ENCODE measurements around the gene TMEM204. TPM values are rescaled to one million over a fixed set of nuclear protein-coding genes. Genes with fewer than 3 reads are reported as not detected.

The TMEM204 gene
- total and polyA plus RNA-seq, 10 of the 15 experiments (the other 5 are each of a cell fraction or from before 2014, with no cell fraction given), result 0.05 to 0.30 (median 0.18) TPM; not detected in 7

DNA sequence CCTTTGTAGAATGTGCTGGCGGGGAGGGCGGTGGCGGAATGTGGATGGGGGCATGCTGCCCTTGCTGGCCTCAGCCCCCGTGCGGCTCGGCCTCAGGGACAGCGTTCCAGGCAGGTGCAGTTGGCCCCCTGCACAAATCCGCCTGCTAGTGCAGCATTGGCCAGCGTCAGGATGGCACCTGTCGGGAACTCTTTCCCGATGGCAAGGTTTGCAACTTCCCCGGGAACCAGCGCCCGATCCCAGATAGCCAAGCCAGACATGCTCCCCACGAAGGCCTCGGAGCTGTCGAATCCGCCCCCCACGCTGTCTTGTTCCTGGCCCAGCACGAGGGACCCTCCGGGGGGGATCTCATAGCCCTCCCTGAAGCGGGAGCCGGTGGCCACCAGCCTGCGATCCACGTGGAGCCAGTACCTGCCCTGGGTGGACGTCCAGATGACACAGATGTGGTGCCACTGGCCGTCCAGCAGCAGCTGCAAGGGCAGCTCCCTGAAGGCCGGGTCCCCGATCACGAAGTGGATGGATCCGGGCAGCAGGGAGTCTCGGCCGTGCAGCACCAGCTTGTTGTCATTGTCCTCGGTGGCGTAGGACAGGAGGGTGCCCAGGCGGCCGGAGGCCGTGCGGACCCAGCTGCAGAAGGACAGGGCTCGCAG, 47.5 kb upstream of the TMEM204 start:
- no peak overlapping the region for H2AFZ ChIP-seq (ENCODE audit: control insufficient read depth, low read depth, low read length)
- H3K9ac ChIP-seq (ENCODE audit: control insufficient read depth, insufficient read depth, low read length), result no peak overlapping the region
- H3K4me1 ChIP-seq (ENCODE audit: control insufficient read depth, insufficient read depth, low read length), result peaks cover 5% of the 10 kb centered on the region
- ATAC-seq (no peak), DNase-seq (ENCODE audit: low read depth, low spot score) (no peak), FAIRE-seq (no peak)
- no peaks in the 10 kb centered on the region; a peak in 1 of 4 replicates for H3K27me3 ChIP-seq (replicated peaks in 1 of 2; ENCODE audit: control insufficient read depth in 2 of 2, insufficient read depth in 2 of 2, low read length in 1 of 2)
- H3K79me2 ChIP-seq (ENCODE audit: control insufficient read depth, insufficient read depth, low read length), result no peaks in the 10 kb centered on the region
- ChIA-PET CTCF (no interaction called here), RAD21 (ENCODE audit: unreplicated experiment) (no interaction called here), POLR2A (no interaction called here), SMC1A (ENCODE audit: uncharacterized antibody, unreplicated experiment) (no interaction called here)
- BruUV-seq (replicated peaks), result no TSS peak
- no peaks in the 10 kb centered on the region for H3K36me3 ChIP-seq (ENCODE audit: control insufficient read depth in 2 of 2, insufficient read depth in 2 of 2, low read length in 1 of 2)
- H3K4me2 ChIP-seq (ENCODE audit: control insufficient read depth, insufficient read depth), result no peak overlapping the region
- intact Hi-C loops (cut with micrococcal nuclease; ENCODE audit: unreplicated experiment) (no loop called here), in situ Hi-C loops (cut with MboI) (no loop called here)
- no peaks in the 10 kb centered on the region for H4K20me1 ChIP-seq (ENCODE audit: control insufficient read depth, insufficient read depth)
- TF ChIP-seq, protein P1, sequence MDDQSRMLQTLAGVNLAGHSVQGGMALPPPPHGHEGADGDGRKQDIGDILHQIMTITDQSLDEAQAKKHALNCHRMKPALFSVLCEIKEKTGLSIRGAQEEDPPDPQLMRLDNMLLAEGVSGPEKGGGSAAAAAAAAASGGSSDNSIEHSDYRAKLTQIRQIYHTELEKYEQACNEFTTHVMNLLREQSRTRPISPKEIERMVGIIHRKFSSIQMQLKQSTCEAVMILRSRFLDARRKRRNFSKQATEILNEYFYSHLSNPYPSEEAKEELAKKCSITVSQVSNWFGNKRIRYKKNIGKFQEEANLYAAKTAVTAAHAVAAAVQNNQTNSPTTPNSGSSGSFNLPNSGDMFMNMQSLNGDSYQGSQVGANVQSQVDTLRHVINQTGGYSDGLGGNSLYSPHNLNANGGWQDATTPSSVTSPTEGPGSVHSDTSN (IDR thresholded peaks at IDR 0.05; ENCODE audit: insufficient replicate concordance, low read depth, low read length), result no peak
- no peak for TF ChIP-seq MYB (IDR thresholded peaks at IDR 0.05; ENCODE audit: borderline replicate concordance, low read depth, low read length)
- TF ChIP-seq TAF1 (IDR thresholded peaks at IDR 0.05; ENCODE audit: borderline replicate concordance, low read depth, low read length), result no peak
- no peak overlapping the region for H3K27ac ChIP-seq (ENCODE audit: control insufficient read depth, insufficient read depth)
- no peak overlapping the region for H3K4me3 ChIP-seq
- H3K9me3 ChIP-seq (replicated peaks; ENCODE audit: control insufficient read depth, insufficient read depth, low read length), result no peaks in the 10 kb centered on the region
- 73% methylated on average over 40 of the region's 40 CpGs for WGBS (ENCODE audit: insufficient coverage, insufficient replicate concordance, low lambda C conversion rate, missing lambda C conversion rate)

GRCh38 chr16:1486551-1487390, 46.7 kb upstream of the TMEM204 start:
- Histone ChIP-seq H3K9ac (ENCODE audit: control insufficient read depth, insufficient read depth, low read length) (no peak overlapping the region), H2AFZ (ENCODE audit: control insufficient read depth, low read depth, low read length) (no peak overlapping the region), H3K9me3 (replicated peaks; ENCODE audit: control insufficient read depth, insufficient read depth, low read length) (no peaks in the 10 kb centered on the region), H3K4me3 (no peak overlapping the region), H3K27ac (ENCODE audit: control insufficient read depth, insufficient read depth) (no peak overlapping the region), H3K4me1 (ENCODE audit: control insufficient read depth, insufficient read depth, low read length) (0 out of 2 replicates have a peak, but pooled peaks cover 2% of the 10 kb centered on the region), H3K36me3 (ENCODE audit: control insufficient read depth in 2 of 2, insufficient read depth in 2 of 2, low read length in 1 of 2) (no peaks in the 10 kb centered on the region), H3K4me2 (ENCODE audit: control insufficient read depth, insufficient read depth) (no peak overlapping the region), H3K27me3 (replicated peaks in 1 of 2; ENCODE audit: control insufficient read depth in 2 of 2, insufficient read depth in 2 of 2, low read length in 1 of 2) (no peaks in the 10 kb centered on the region; a peak in 1 of 4 replicates), H3K79me2 (ENCODE audit: control insufficient read depth, insufficient read depth, low read length) (no peaks in the 10 kb centered on the region), H4K20me1 (ENCODE audit: control insufficient read depth, insufficient read depth) (no peaks in the 10 kb centered on the region)
- ChIA-PET RAD21 (ENCODE audit: unreplicated experiment) (no interaction called here), CTCF (no interaction called here), POLR2A (no interaction called here), SMC1A (ENCODE audit: uncharacterized antibody, unreplicated experiment) (no interaction called here)
- intact Hi-C loops (cut with micrococcal nuclease; ENCODE audit: unreplicated experiment) (no loop called here), in situ Hi-C loops (cut with MboI) (no loop called here)
- no TSS peak for BruUV-seq (replicated peaks)
- FAIRE-seq, result no peak
- no peak for DNase-seq (ENCODE audit: low read depth, low spot score)
- ATAC-seq, result no peak
- WGBS (ENCODE audit: insufficient coverage, insufficient replicate concordance, low lambda C conversion rate, missing lambda C conversion rate), result 52% methylated on average over 32 of the region's 33 CpGs
- TF ChIP-seq, protein P2, sequence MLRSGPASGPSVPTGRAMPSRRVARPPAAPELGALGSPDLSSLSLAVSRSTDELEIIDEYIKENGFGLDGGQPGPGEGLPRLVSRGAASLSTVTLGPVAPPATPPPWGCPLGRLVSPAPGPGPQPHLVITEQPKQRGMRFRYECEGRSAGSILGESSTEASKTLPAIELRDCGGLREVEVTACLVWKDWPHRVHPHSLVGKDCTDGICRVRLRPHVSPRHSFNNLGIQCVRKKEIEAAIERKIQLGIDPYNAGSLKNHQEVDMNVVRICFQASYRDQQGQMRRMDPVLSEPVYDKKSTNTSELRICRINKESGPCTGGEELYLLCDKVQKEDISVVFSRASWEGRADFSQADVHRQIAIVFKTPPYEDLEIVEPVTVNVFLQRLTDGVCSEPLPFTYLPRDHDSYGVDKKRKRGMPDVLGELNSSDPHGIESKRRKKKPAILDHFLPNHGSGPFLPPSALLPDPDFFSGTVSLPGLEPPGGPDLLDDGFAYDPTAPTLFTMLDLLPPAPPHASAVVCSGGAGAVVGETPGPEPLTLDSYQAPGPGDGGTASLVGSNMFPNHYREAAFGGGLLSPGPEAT (IDR thresholded peaks at IDR 0.05; ENCODE audit: low read depth), result no peak
- no peak for TF ChIP-seq ZBED1 (IDR thresholded peaks at IDR 0.05; ENCODE audit: borderline replicate concordance)
- TF ChIP-seq SREBF2 (IDR thresholded peaks at IDR 0.05; ENCODE audit: low read length), result no peak
- TF ChIP-seq CHD1 (IDR thresholded peaks at IDR 0.05; ENCODE audit: low read depth, low read length), result no peak
- TF ChIP-seq, protein P3, sequence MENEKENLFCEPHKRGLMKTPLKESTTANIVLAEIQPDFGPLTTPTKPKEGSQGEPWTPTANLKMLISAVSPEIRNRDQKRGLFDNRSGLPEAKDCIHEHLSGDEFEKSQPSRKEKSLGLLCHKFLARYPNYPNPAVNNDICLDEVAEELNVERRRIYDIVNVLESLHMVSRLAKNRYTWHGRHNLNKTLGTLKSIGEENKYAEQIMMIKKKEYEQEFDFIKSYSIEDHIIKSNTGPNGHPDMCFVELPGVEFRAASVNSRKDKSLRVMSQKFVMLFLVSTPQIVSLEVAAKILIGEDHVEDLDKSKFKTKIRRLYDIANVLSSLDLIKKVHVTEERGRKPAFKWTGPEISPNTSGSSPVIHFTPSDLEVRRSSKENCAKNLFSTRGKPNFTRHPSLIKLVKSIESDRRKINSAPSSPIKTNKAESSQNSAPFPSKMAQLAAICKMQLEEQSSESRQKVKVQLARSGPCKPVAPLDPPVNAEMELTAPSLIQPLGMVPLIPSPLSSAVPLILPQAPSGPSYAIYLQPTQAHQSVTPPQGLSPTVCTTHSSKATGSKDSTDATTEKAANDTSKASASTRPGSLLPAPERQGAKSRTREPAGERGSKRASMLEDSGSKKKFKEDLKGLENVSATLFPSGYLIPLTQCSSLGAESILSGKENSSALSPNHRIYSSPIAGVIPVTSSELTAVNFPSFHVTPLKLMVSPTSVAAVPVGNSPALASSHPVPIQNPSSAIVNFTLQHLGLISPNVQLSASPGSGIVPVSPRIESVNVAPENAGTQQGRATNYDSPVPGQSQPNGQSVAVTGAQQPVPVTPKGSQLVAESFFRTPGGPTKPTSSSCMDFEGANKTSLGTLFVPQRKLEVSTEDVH (IDR thresholded peaks at IDR 0.05; ENCODE audit: low read depth, partially characterized antibody), result no peak
- TF ChIP-seq POU2F2 (IDR thresholded peaks at IDR 0.05; ENCODE audit: borderline replicate concordance, low read depth, low read length), result no peak
